ENCODE data around the gene RNF175. TPM values are rescaled to one million over a fixed set of nuclear protein-coding genes. Genes with fewer than 3 reads are reported as not detected.

The RNF175 gene
- total RNA-seq, 2 donors from 2014 or later, result not detected

GRCh38 chr4:153725136-153725830 is 34.5 kb downstream of the RNF175 start:
- no peaks in the 10 kb centered on the region for H3K9me3 ChIP-seq (ENCODE audit: control insufficient read depth, low read length, poor library complexity, severe bottlenecking)
- Mint-ChIP-seq H3K27me3 (peaks cover 10% of the 10 kb centered on the region), H3K36me3 (ENCODE audit: low read depth) (no peaks in the 10 kb centered on the region), H3K27ac (no peak overlapping the region), H3K4me1 (no peaks in the 10 kb centered on the region), H3K4me3 (no peak overlapping the region)
- DNase-seq (no peak), ATAC-seq (no peak)

DNA sequence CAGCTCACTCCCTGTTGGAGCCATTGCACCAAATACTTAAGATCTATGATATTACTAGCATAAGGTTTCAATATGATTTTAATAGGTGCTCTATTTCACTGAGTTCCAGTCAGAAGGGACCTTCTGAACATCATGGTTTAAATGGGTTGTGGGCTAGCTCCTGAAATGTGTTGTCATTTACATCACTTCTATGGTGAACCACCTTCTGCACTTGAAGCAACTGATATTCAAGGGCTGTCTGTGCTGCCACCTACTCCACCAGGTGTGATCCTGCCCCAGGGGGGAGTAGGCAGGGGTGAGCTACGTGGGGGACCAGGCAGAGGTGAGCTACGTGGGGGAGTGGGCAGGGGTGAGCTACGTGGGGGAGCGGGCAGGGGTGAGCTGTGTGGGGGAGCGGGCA is 35.2 kb downstream of the RNF175 start:
- H3K4me3 Mint-ChIP-seq, result no peak overlapping the region
- no peaks in the 10 kb centered on the region for H3K9me3 ChIP-seq (ENCODE audit: control insufficient read depth, low read length, poor library complexity, severe bottlenecking)
- H3K36me3 Mint-ChIP-seq (ENCODE audit: low read depth), result no peaks in the 10 kb centered on the region
- no peak for ATAC-seq
- H3K27me3 Mint-ChIP-seq, result peaks cover 10% of the 10 kb centered on the region
- no peak overlapping the region for H3K27ac Mint-ChIP-seq
- H3K4me1 Mint-ChIP-seq, result no peaks in the 10 kb centered on the region
- DNase-seq, result no peak

GRCh38 chr4:153722036-153722435 is 37.8 kb downstream of the RNF175 start:
- no peak overlapping the region for H3K4me3 Mint-ChIP-seq
- H3K27me3 Mint-ChIP-seq, result peaks cover 10% of the 10 kb centered on the region
- no peak overlapping the region for H3K27ac Mint-ChIP-seq
- DNase-seq, result no peak
- no peaks in the 10 kb centered on the region for H3K4me1 Mint-ChIP-seq
- ATAC-seq, result no peak
- no peaks in the 10 kb centered on the region for H3K9me3 ChIP-seq (ENCODE audit: control insufficient read depth, low read length, poor library complexity, severe bottlenecking)
- no peaks in the 10 kb centered on the region for H3K36me3 Mint-ChIP-seq (ENCODE audit: low read depth)

DNA sequence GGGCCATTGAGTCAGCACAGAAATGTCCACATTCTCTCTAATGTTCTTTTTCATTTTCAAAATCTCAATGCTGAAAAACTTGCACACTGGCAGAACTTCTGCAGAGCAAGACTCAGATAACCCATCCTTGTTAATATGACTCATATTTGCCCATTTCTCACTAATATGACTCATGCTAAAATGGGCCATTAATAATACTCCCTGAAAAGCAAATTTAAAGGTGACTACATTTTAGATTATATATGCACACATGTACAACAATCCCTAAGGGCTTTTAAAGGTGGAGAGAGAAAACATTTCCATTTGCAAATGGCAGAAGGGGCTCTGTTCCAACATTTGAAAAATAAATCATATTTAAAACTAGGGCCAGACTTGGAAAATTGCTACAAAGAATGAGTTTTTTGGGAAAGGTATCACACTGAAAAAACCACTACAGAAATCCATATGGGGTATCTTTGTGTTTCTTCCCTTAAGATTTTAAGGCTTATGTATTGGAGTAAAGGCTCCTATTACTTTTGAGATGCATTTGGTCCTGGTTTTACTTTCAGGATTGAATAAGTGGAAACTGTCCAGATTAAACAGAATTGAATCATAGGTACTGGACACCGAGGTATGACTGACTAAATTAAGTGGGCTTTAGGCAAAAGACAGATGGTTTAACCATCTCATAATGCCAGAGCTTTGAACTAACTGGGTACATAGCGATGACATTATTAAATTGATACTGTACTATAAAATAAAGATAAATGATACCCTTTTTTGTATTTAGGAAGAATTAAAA is 45.8 kb downstream of the RNF175 start:
- Mint-ChIP-seq H3K4me3 (no peak overlapping the region), H3K36me3 (ENCODE audit: low read depth) (no peaks in the 10 kb centered on the region), H3K4me1 (peaks cover 3% of the 10 kb centered on the region), H3K27ac (no peak overlapping the region), H3K27me3 (no peaks in the 10 kb centered on the region)
- H3K9me3 ChIP-seq (ENCODE audit: control insufficient read depth, low read length, poor library complexity, severe bottlenecking), result no peaks in the 10 kb centered on the region
- DNase-seq (no peak), ATAC-seq (no peak)

GRCh38 chr4:153710681-153711080 is 49.1 kb downstream of the RNF175 start:
- H3K4me1 Mint-ChIP-seq, result peaks cover 11% of the 10 kb centered on the region
- H3K27ac Mint-ChIP-seq, result no peak overlapping the region
- no peak overlapping the region for H3K4me3 Mint-ChIP-seq
- H3K9me3 ChIP-seq (ENCODE audit: control insufficient read depth, low read length, poor library complexity, severe bottlenecking), result no peaks in the 10 kb centered on the region
- no peaks in the 10 kb centered on the region for H3K27me3 Mint-ChIP-seq
- ATAC-seq (no peak), DNase-seq (no peak)
- no peaks in the 10 kb centered on the region for H3K36me3 Mint-ChIP-seq (ENCODE audit: low read depth)

DNA sequence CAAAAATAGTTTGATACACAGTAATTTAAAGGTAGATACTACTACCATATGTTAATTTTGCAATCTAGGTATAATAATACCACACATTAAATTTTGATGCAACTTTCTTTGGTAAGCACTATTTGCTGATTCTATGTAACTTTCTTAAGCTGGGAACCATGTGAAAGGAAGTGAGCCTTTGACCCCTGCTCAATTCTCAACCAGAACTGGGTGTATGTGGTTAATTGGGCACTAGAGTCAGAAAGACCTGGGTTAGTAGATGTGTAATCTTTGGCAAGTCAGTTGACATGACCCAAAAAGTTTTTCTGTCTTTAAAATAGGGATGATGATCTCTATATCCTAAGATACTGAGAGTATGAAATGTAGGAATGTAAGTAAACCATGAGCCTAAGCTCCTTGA is 53.3 kb downstream of the RNF175 start:
- H3K27ac Mint-ChIP-seq, result peak overlapping the region; percentile 81
- no peaks in the 10 kb centered on the region for H3K27me3 Mint-ChIP-seq
- H3K4me1 Mint-ChIP-seq, result peaks cover 8% of the 10 kb centered on the region
- H3K36me3 Mint-ChIP-seq (ENCODE audit: low read depth), result peaks cover 2% of the 10 kb centered on the region
- DNase-seq (no peak), ATAC-seq (no peak)
- H3K4me3 Mint-ChIP-seq, result peak overlapping the region; percentile 56
- no peaks in the 10 kb centered on the region for H3K9me3 ChIP-seq (ENCODE audit: control insufficient read depth, low read length, poor library complexity, severe bottlenecking)

DNA sequence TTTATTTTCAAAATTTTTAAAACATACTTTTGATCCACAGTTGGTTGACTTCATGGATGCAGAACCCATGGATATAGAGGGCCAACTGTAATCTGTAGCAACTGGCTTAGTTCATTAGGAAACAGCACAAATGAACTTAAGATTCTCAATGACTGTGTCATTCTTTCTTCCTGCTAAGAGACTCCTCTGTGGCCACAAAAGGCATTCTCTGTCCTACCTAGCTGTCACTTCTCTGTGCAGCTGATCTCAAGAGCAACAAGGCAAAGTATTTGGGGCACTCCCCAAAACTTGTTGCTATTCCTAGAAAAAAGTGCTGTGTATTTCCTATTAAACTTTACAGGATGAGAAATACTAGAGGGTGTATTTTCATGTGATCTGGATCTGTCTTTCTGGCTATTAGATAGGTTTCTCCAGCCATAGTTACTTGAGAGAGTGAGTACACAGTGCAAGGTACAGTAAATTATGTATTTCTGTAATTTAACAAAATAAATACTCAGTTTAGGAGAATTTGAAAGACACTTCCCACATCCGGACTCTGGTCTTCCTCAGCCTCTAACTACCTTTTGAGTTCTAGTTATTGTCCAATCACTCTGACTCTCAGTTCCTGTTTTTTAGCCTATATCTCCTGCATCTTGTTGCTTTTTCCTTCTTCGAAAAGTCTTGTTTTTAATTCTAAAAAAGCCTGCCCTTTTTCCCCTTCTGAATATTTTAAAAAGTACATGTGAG is 53.9 kb downstream of the RNF175 start:
- no peak for ATAC-seq
- Mint-ChIP-seq H3K4me1 (peaks cover 8% of the 10 kb centered on the region), H3K27me3 (no peaks in the 10 kb centered on the region), H3K27ac (peak overlapping the region; percentile 81), H3K36me3 (ENCODE audit: low read depth) (peaks cover 2% of the 10 kb centered on the region), H3K4me3 (peak overlapping the region; percentile 56)
- DNase-seq, result no peak
- H3K9me3 ChIP-seq (ENCODE audit: control insufficient read depth, low read length, poor library complexity, severe bottlenecking), result no peaks in the 10 kb centered on the region

GRCh38 chr4:153704522-153704921 is 55.3 kb downstream of the RNF175 start:
- peaks cover 8% of the 10 kb centered on the region for H3K4me1 Mint-ChIP-seq
- DNase-seq (no peak), ATAC-seq (no peak)
- H3K9me3 ChIP-seq (ENCODE audit: control insufficient read depth, low read length, poor library complexity, severe bottlenecking), result no peaks in the 10 kb centered on the region
- H3K27ac Mint-ChIP-seq, result no peak overlapping the region
- H3K36me3 Mint-ChIP-seq (ENCODE audit: low read depth), result peaks cover 2% of the 10 kb centered on the region
- no peak overlapping the region for H3K4me3 Mint-ChIP-seq
- H3K27me3 Mint-ChIP-seq, result no peaks in the 10 kb centered on the region

DNA sequence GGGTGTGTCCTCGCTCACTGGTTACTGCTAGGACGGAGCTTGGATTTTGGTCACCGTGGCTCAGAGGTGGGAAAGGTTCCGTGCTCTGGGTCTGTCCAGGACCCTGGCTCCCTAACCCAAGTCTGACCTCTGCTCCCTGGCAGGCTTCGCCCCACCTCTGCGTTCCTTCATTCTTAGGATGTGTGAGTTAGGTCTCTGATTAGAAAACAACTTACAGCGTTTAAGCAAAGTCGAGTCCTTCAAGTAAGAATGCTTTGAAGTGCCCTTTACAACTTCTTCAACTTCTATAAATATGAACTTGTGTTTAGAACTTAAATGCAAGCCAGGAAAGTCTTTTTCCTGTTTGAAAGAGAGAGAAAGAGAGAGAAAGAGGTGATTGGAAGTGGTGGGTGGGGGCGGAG is 74.9 kb downstream of the RNF175 start:
- Mint-ChIP-seq H3K4me1 (peaks cover 13% of the 10 kb centered on the region), H3K27me3 (peaks cover 22% of the 10 kb centered on the region), H3K27ac (peak overlapping the region; percentile 65), H3K36me3 (ENCODE audit: low read depth) (peaks cover 4% of the 10 kb centered on the region), H3K4me3 (peak overlapping the region; percentile 94)
- no peak for DNase-seq
- H3K9me3 ChIP-seq (ENCODE audit: control insufficient read depth, low read length, poor library complexity, severe bottlenecking), result no peaks in the 10 kb centered on the region
- peak; percentile 9 for ATAC-seq

- ATAC-seq, result peak; percentile 97
- Mint-ChIP-seq H3K36me3 (ENCODE audit: low read depth) (peaks cover 3% of the 10 kb centered on the region), H3K4me1 (peaks cover 13% of the 10 kb centered on the region), H3K4me3 (peak within 1 kb of the TSS; percentile 94), H3K27me3 (peaks cover 22% of the 10 kb centered on the region), H3K27ac (peak within 1 kb of the TSS; percentile 65)
- no peaks in the 10 kb centered on the region for H3K9me3 ChIP-seq (ENCODE audit: control insufficient read depth, low read length, poor library complexity, severe bottlenecking)
- peak; percentile 49 to 55 (median 50) for DNase-seq
Observed at GRCh38 chr4:153684182-153684970, 75.4 kb downstream of the RNF175 start, which contains the start of gene TLR2. Gene TLR2, plus strand, starts transcription at chr4:153684280. Its CDS starts 18,628 bp downstream, at chr4:153702908.

DNA sequence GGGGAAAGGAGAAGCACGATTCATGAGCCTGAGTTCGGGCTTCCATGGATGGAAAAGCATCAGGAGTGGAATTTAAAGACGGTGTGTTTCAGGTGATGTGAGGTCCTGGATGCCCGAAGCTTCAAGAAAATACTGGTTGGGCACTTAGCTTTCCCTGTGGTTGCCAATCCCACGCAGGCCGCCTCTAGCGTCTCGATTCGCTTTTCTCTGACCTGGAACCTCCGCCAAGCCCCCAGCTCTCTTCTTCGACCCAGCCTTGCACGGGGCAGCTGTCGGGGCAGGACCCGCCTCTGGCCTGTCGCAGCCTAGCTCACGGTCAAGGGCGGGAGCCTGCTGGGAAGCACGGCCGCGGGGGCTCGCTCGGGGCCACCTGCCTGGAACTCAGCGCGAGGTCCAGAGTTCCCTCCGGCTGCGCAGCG is 76.1 kb downstream of the RNF175 start:
- peaks cover 25% of the 10 kb centered on the region for H3K27me3 Mint-ChIP-seq
- peaks cover 3% of the 10 kb centered on the region for H3K36me3 Mint-ChIP-seq (ENCODE audit: low read depth)
- H3K4me3 Mint-ChIP-seq, result peak overlapping the region; percentile 94
- H3K9me3 ChIP-seq (ENCODE audit: control insufficient read depth, low read length, poor library complexity, severe bottlenecking), result no peaks in the 10 kb centered on the region
- H3K4me1 Mint-ChIP-seq, result peaks cover 13% of the 10 kb centered on the region
- no peak overlapping the region for H3K27ac Mint-ChIP-seq
- no peak for ATAC-seq
- no peak for DNase-seq

DNA sequence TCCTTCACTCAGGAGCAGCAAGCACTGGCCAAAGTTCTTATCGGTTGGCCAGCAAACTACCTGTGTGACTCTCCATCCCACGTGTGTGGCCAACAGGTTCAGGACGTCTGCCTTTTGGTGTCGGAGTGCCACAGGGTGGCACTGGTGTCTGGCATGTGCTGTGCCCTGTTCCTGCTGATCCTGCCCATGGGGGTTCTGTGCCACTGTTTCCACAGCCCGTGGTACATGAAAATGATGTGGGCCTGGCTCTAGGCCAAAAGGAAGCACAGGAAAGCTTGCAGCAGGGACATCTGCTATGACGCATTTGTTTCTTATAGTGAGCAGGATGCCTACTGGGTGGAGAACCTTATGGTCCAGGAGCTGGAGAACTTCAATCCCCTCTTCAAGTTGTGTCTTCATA is 80.3 kb downstream of the RNF175 start:
- H3K27ac Mint-ChIP-seq, result no peak overlapping the region
- ATAC-seq (no peak), DNase-seq (no peak)
- H3K4me3 Mint-ChIP-seq, result no peak overlapping the region
- peaks cover 6% of the 10 kb centered on the region for H3K4me1 Mint-ChIP-seq
- H3K27me3 Mint-ChIP-seq, result peaks cover 27% of the 10 kb centered on the region
- H3K36me3 Mint-ChIP-seq (ENCODE audit: low read depth), result peaks cover 3% of the 10 kb centered on the region
- peaks cover 2% of the 10 kb centered on the region for H3K9me3 ChIP-seq (ENCODE audit: control insufficient read depth, low read length, poor library complexity, severe bottlenecking)

Measured in T-helper 17 cell (primary cell).